Sigmoid colon (tissue), 4 donors: ENCODE measurements around the gene UBL4A.

Experiments used
- EP300 ChIP-seq, 4 donors: sonication (generic); formaldehyde crosslinking; IDR thresholded peaks; one replicate each; pipeline ENCODE4 v1.6.1; 2017; ENCODE audit warnings: antibody characterized with exemption in 4 of 4
- POLR2A ChIP-seq, 2 donors: fragments of 450-650 bp; IDR thresholded peaks; one replicate each; pipeline ENCODE4 v1.6.1; 2016; ENCODE audit warnings: antibody characterized with exemption in 2 of 2, mild to moderate bottlenecking in 2 of 2, moderate library complexity in 2 of 2
- TF ChIP-seq, protein P1 (sequence below), 4 experiments: fragments of 450-650 bp in 3 of 4; fragments of 200-600 bp in 1 of 4; IDR thresholded peaks; one replicate each; pipeline ENCODE4 v1.5.1; 2016 to 2019; ENCODE audit warnings: antibody characterized with exemption in 4 of 4, mild to moderate bottlenecking in 3 of 4, moderate library complexity in 2 of 4

DNA sequence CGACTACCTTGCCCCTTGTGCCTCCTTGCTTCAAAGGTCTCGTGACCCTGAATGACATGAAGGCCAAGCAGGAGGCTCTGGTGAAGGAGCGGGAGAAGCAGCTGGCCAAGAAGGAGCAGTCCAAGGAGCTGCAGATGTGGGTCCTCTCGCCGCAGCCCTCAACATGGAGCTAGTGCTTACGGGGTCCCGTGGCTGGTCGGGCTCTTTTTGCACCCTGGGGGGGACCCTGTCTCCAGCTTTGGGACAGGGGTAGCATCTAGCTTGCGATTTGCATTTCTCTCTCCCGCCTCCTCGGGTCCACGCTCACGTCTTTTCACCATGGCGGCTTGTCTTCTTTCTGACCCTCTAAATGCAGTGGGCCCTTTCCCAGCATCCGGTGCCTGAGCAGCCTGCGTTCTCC lies 40.6 kb downstream of the UBL4A start:
- TF ChIP-seq, protein P1, sequence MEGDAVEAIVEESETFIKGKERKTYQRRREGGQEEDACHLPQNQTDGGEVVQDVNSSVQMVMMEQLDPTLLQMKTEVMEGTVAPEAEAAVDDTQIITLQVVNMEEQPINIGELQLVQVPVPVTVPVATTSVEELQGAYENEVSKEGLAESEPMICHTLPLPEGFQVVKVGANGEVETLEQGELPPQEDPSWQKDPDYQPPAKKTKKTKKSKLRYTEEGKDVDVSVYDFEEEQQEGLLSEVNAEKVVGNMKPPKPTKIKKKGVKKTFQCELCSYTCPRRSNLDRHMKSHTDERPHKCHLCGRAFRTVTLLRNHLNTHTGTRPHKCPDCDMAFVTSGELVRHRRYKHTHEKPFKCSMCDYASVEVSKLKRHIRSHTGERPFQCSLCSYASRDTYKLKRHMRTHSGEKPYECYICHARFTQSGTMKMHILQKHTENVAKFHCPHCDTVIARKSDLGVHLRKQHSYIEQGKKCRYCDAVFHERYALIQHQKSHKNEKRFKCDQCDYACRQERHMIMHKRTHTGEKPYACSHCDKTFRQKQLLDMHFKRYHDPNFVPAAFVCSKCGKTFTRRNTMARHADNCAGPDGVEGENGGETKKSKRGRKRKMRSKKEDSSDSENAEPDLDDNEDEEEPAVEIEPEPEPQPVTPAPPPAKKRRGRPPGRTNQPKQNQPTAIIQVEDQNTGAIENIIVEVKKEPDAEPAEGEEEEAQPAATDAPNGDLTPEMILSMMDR (IDR thresholded peaks at IDR 0.05) = no peak
- TF ChIP-seq EP300 (IDR thresholded peaks at IDR 0.05) = no peak
- no peak for TF ChIP-seq POLR2A (IDR thresholded peaks at IDR 0.05)
